ENCODE measurements around the gene CHRM2. TPM values are rescaled to one million over a fixed set of nuclear protein-coding genes. Genes with fewer than 3 reads are reported as not detected.

CHRM2 gene
- polyA plus RNA-seq, 1 donor (not counting 4 experiments of a cell fraction or from before 2014, with no cell fraction given), result not detected

DNA sequence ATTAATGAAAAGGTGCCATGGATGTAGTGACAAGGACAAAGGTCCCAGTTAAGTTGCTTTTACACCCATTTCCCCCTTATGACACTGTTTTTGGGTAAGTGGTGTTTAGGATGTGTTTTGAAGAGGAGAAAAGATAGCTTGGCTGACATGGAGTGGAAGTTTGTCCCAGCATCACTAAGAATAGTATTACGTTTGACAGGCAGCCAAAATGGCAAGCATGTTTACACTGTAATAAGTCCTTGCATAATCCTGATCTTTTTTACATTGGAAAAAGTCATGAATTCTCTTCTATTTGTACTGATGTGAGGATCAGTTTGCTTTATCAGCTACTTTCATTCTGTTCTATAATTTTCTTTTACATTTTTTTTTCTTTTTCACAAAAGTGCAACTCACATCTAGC, 137.8 kb downstream of the CHRM2 start:
- FAIRE-seq, result no peak
- DNase-seq (ENCODE audit: low read depth, low spot score), result no peak
- Histone ChIP-seq H2AFZ (ENCODE audit: control insufficient read depth, low read length) (no peak overlapping the region), H3K27ac (ENCODE audit: control insufficient read depth, insufficient read depth, low read length) (no peak overlapping the region), H3K4me2 (ENCODE audit: control insufficient read depth, extremely low read depth, insufficient read depth, low read depth, low read length) (no peak overlapping the region), H3K79me2 (ENCODE audit: control insufficient read depth, insufficient read depth, low read length) (no peaks in the 10 kb centered on the region), H3K4me3 (ENCODE audit: control insufficient read depth in 2 of 3, extremely low read depth in 1 of 3, insufficient read depth in 2 of 3, low read depth in 1 of 3, low read length in 3 of 3) (no peak overlapping the region), H3K9ac (ENCODE audit: control insufficient read depth, extremely low read depth, insufficient read depth, low read length) (no peak overlapping the region), H4K20me1 (ENCODE audit: control insufficient read depth, extremely low read depth, insufficient read depth, low read length) (no peaks in the 10 kb centered on the region), H3K36me3 (ENCODE audit: control insufficient read depth in 2 of 2, extremely low read depth in 1 of 2, insufficient read depth in 2 of 2, low read length in 2 of 2) (no peaks in the 10 kb centered on the region), H3K27me3 (ENCODE audit: control insufficient read depth, extremely low read depth, insufficient read depth, low read length) (no peaks in the 10 kb centered on the region), H3K4me1 (ENCODE audit: control insufficient read depth, extremely low read depth, insufficient read depth, low read length) (no peaks in the 10 kb centered on the region), H3K9me3 (ENCODE audit: control insufficient read depth, low read depth, low read length) (no peaks in the 10 kb centered on the region), H3K9me1 (ENCODE audit: control insufficient read depth, extremely low read depth, insufficient read depth, low read length) (no peaks in the 10 kb centered on the region)
- TF ChIP-seq EZH2 (IDR thresholded peaks at IDR 0.05; ENCODE audit: low read length), result no peak
- TF ChIP-seq, protein P1, sequence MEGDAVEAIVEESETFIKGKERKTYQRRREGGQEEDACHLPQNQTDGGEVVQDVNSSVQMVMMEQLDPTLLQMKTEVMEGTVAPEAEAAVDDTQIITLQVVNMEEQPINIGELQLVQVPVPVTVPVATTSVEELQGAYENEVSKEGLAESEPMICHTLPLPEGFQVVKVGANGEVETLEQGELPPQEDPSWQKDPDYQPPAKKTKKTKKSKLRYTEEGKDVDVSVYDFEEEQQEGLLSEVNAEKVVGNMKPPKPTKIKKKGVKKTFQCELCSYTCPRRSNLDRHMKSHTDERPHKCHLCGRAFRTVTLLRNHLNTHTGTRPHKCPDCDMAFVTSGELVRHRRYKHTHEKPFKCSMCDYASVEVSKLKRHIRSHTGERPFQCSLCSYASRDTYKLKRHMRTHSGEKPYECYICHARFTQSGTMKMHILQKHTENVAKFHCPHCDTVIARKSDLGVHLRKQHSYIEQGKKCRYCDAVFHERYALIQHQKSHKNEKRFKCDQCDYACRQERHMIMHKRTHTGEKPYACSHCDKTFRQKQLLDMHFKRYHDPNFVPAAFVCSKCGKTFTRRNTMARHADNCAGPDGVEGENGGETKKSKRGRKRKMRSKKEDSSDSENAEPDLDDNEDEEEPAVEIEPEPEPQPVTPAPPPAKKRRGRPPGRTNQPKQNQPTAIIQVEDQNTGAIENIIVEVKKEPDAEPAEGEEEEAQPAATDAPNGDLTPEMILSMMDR (optimal IDR thresholded peaks at IDR 0.05 in 1 of 3, IDR thresholded peaks at IDR 0.05 in 1 of 3, conservative IDR thresholded peaks at IDR 0.05 in 1 of 3; ENCODE audit: extremely low read depth in 1 of 3, insufficient read depth in 2 of 3, low read length in 3 of 3), result no peak
- dilution Hi-C loops (cut with MboI; ENCODE audit: extremely low pct_ligation_motif_present, low sequenced_read_pairs), result no loop called here

- FAIRE-seq (no peak), DNase-seq (ENCODE audit: low read depth, low spot score) (no peak)
- no peak for TF ChIP-seq EZH2 (IDR thresholded peaks at IDR 0.05; ENCODE audit: low read length)
- TF ChIP-seq, protein P1 (optimal IDR thresholded peaks at IDR 0.05 in 1 of 3, IDR thresholded peaks at IDR 0.05 in 1 of 3, conservative IDR thresholded peaks at IDR 0.05 in 1 of 3; ENCODE audit: extremely low read depth in 1 of 3, insufficient read depth in 2 of 3, low read length in 3 of 3), result no peak
- H3K9ac ChIP-seq (ENCODE audit: control insufficient read depth, extremely low read depth, insufficient read depth, low read length), result no peak overlapping the region
- H4K20me1 ChIP-seq (ENCODE audit: control insufficient read depth, extremely low read depth, insufficient read depth, low read length), result no peaks in the 10 kb centered on the region
- no peaks in the 10 kb centered on the region for H3K4me1 ChIP-seq (ENCODE audit: control insufficient read depth, extremely low read depth, insufficient read depth, low read length)
- H3K79me2 ChIP-seq (ENCODE audit: control insufficient read depth, insufficient read depth, low read length), result no peaks in the 10 kb centered on the region
- H3K9me1 ChIP-seq (ENCODE audit: control insufficient read depth, extremely low read depth, insufficient read depth, low read length), result no peaks in the 10 kb centered on the region
- no peak overlapping the region for H3K4me3 ChIP-seq (ENCODE audit: control insufficient read depth in 2 of 3, extremely low read depth in 1 of 3, insufficient read depth in 2 of 3, low read depth in 1 of 3, low read length in 3 of 3)
- no peak overlapping the region for H3K4me2 ChIP-seq (ENCODE audit: control insufficient read depth, extremely low read depth, insufficient read depth, low read depth, low read length)
- no peak overlapping the region for H2AFZ ChIP-seq (ENCODE audit: control insufficient read depth, low read length)
- H3K36me3 ChIP-seq (ENCODE audit: control insufficient read depth in 2 of 2, extremely low read depth in 1 of 2, insufficient read depth in 2 of 2, low read length in 2 of 2), result no peaks in the 10 kb centered on the region
- no peaks in the 10 kb centered on the region for H3K9me3 ChIP-seq (ENCODE audit: control insufficient read depth, low read depth, low read length)
- H3K27ac ChIP-seq (ENCODE audit: control insufficient read depth, insufficient read depth, low read length), result no peak overlapping the region
- dilution Hi-C loops (cut with MboI; ENCODE audit: extremely low pct_ligation_motif_present, low sequenced_read_pairs), result no loop called here
- H3K27me3 ChIP-seq (ENCODE audit: control insufficient read depth, extremely low read depth, insufficient read depth, low read length), result no peaks in the 10 kb centered on the region
Observed at GRCh38 chr7:137007001-137007694, 138.7 kb downstream of the CHRM2 start.
